Subcutaneous adipose tissue (tissue), 4 donors: ENCODE measurements around the gene ATP6V0D1. TPM values are rescaled to one million over a fixed set of nuclear protein-coding genes. Genes with fewer than 3 reads are reported as not detected.

Experiments
- total RNA-seq, 4 donors: library from RNA; depleted of rRNA; stranded (reverse); fragments of >200 nt; gene quantifications; one replicate each; pipeline ENCODE4 v1.1.0, GENCODE V29; 2016
- TF ChIP-seq, protein P1 (sequence below): fragments of 450-650 bp; IDR thresholded peaks from one replicate; pipeline ENCODE4 v1.5.1; 2016; ENCODE audit warnings: low read depth, mild to moderate bottlenecking, control low read depth, antibody characterized with exemption, moderate library complexity

The ATP6V0D1 gene
- total RNA-seq, 4 donors from 2014 or later, result 66.4 to 169 (median 82.9) TPM

DNA sequence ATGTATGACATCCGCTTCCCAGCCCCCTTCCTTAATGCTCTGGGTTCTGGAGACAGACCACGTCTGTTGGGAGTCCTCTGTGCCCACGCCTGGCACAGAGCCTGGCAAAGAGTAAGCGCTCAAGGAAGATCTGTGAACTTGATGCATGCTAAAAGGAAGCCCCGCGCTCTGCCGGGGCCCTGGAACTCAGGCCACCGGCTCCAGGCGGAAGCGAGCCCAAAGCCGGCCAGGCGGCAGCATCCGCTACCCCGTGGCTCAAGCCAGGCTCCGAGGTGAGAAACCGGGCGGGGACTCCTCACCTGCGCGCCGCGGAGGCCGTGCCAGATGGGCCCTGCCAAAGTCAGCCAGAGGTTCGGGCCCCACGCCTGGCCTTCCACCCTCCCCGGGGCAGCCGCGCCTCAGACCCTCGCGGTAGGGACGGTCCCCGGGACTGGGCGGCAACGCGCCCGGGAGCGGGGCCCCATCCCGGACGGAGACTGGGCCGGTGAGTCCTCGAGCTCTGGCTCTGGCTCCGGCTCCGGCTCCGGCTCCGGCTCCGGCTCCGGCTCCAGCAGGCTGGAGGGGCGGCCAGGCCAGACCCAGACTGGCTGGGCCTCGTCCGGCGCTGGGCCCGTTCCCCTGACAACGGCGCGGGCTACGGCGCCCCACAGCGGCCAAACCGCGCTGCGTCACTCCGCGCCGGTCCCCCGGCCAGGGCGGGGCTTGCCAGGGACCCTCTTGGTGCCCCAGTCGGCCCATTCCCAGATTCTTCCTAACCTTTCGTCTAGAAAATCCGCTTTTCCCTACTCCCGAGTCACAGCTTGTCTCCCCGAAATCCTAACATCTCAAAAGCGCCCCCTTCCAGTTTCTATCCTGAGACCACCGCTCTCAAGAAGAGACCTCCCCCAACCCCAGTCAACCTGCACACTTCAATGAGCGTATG is 64.8 kb downstream of the ATP6V0D1 start, which contains the start of gene ZDHHC1:
ZDHHC1 (minus strand) TSS at position 606 of the 922 bp plus-strand sequence. CDS start 8,702 bp downstream, outside the sequence.
- TF ChIP-seq, protein P1, sequence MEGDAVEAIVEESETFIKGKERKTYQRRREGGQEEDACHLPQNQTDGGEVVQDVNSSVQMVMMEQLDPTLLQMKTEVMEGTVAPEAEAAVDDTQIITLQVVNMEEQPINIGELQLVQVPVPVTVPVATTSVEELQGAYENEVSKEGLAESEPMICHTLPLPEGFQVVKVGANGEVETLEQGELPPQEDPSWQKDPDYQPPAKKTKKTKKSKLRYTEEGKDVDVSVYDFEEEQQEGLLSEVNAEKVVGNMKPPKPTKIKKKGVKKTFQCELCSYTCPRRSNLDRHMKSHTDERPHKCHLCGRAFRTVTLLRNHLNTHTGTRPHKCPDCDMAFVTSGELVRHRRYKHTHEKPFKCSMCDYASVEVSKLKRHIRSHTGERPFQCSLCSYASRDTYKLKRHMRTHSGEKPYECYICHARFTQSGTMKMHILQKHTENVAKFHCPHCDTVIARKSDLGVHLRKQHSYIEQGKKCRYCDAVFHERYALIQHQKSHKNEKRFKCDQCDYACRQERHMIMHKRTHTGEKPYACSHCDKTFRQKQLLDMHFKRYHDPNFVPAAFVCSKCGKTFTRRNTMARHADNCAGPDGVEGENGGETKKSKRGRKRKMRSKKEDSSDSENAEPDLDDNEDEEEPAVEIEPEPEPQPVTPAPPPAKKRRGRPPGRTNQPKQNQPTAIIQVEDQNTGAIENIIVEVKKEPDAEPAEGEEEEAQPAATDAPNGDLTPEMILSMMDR, result no peak

DNA sequence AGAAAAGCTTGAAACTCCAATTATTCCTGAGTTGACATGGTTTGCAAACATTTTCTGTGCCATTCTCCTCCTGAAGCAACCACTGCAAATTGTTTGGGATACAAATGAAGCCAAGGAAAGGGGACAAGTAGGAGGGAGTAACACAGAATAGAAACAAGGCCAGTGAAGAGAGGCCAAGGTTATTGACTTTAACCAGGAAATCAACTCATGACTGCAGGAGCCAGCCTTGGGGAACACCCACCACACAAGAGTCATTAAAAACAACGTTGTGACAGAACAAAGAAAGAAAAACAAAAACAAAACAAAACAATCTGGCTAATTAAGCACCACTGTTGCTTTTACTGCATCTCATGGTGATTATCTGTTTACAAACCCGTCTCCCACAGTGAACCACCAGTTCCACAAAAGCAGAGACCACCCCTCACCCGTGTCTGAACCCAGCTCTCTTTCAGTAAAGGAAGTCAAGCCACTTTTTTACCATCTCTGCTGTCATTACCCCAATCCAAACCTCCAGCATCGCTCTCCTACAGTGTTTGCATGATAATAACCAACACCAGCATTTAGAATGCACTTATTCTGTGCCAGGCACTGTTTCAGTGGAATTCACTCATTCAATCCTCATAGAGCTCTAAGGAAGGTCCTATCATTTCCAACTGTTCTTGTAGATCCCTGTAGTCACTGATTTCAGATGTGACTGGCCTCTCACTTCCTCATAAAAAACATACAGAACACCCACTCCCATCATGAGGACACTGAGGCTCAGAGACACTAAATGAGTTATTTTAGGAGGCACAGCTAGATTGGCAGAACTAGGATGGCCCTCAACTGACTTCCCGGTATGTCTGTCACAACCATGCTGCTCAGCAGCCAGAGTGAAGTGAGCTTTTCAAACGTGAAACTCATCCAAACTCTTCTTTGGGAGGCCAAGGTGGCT is 66.7 kb downstream of the ATP6V0D1 start:
- TF ChIP-seq, protein P1, result no peak

DNA sequence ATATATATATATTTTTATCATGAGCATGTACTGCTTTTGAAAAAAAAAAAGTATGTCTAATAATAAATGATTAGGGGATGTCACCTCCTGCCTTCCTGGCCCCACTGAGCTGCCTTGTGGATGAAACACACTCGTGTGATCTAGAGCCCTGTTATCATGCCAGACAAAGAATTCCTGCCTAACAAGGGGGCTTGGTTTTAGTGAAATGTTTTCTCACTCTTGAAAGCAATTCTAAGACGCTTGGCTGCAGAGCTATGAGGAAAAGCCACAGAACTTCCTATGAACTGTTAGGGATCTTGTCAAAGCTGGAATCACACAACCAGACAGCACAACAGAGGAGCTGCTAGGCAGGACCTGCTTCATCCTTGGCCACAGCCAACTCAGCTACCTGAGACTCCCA is 68.7 kb downstream of the ATP6V0D1 start:
- TF ChIP-seq, protein P1, result no peak

DNA sequence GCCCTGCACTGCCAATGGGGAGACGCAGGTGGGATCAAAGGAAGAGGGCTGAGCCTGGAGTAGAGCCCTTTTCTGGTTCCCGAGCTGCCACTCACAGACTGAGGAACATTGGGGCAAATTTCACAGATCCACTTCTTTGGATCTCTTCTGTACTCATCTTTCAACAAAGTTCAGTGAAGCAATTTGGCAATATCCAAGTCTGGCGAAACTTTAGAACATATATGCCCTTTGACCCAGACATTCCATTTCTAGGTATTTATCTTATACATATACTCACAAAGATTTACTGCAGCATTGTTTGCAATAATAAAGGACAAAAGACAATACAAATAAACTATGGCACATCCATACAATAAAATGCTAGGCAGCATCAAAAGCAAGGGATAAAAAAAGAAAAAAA is 69.6 kb downstream of the ATP6V0D1 start:
- TF ChIP-seq, protein P1, result no peak

DNA sequence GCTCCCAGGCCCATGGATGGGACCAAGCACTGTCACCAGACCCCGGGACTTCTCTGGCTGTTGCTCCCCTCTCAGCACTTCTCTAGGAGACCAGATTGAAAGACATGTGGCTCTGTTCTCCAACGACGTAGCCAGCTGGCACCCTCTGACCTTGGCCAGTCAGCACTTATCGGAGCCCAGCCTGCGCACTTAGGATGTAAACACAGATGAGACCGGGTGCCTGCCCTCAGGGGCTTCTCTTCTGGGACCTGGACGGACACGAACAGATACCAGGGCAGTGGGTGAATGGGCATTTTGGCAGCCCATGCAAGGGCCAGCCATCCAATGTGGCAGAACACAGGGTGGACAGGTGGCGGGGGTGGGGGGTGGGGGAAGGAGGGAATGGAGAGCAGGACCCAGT is 71.3 kb downstream of the ATP6V0D1 start:
- TF ChIP-seq, protein P1, result no peak

DNA sequence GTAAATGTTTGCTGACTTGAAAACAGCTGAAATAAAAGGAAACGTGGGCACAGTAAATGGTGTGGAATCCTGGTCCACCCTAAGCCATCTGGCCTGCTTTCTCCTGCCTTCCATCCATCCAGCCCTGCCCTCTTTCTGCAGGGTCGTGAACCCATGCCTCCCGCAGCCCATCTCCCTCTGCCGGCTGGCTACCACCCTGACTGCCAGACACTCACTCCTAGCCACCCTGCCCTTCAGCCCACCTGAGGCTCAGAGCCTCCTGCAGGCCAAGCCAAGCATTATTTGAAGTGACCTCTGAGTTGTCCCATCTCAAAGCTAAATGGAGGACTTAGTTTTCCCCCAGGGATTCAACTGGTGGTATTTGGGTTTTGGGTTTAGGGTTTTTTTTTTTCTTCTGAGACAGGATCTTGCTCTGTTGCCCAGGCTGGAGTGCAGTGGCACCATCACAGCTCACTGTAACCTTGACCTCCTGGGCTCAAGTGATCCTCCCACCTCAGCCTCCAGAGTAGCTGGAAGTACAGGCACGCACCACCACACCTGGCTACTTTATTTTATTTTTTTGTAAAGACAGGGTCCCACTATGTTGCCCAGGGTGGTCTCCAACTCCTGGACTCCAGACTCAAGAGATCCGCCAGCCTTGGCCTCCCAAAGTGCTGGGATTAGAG is 73.0 kb downstream of the ATP6V0D1 start:
- TF ChIP-seq, protein P1, result no peak
